ENCODE data around the gene CASZ1.

DNA sequence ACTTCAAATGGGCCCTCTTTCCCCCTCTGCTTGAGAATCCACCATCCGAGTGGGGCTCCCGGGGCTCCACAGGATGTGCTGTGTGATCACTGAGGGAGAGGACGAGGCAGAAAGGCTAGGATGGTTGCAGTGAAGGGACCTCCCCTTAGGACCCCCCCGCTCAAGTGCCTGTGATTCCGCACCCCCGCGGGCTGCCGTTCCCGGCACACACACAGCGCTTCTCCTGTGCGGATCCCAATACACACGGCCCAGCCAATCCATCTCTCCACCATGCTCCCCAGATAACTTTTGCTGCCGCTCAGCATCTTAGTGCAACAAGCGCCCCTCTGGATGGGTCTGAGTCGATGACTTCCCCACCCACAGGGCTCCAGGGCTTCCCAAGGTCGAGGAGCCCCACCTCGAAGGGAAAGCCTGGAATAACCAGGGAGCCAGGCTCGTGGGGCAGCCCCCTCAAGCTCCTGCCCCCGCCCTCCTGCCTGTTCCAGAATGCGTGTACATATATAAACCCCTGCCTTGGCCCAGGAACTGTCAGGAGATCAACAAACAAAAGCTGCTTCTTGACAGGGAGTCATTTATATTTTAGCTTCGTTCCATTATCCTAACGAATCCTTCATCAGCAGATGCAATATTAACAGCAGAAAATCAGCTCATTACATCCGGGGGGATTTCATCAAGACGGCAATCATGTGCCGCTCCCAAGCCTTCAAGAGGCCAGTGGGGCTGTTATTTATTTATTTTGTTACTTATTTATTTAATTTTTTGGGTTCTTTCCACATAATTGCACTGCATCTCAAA, 83.7 kb downstream of the CASZ1 start:
- TF ChIP-seq POLR2A (IDR thresholded peaks at IDR 0.05) (no peak), POLR2AphosphoS5 (IDR thresholded peaks at IDR 0.05) (no peak)
- TF ChIP-seq, protein P1, sequence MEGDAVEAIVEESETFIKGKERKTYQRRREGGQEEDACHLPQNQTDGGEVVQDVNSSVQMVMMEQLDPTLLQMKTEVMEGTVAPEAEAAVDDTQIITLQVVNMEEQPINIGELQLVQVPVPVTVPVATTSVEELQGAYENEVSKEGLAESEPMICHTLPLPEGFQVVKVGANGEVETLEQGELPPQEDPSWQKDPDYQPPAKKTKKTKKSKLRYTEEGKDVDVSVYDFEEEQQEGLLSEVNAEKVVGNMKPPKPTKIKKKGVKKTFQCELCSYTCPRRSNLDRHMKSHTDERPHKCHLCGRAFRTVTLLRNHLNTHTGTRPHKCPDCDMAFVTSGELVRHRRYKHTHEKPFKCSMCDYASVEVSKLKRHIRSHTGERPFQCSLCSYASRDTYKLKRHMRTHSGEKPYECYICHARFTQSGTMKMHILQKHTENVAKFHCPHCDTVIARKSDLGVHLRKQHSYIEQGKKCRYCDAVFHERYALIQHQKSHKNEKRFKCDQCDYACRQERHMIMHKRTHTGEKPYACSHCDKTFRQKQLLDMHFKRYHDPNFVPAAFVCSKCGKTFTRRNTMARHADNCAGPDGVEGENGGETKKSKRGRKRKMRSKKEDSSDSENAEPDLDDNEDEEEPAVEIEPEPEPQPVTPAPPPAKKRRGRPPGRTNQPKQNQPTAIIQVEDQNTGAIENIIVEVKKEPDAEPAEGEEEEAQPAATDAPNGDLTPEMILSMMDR (IDR thresholded peaks at IDR 0.05): no peak

Data from stomach (tissue), 4 donors.